HEK293 (cell line): ENCODE results near the gene SH3RF3.

ENCODE experiments used
- CTCF ChIA-PET: fragments of 350-600 bp; formaldehyde crosslinking; extraction: SDS; loops from one replicate; lab custom pipeline; 2021; ENCODE audit warnings: antibody characterized with exemption; lab: Yijun Ruan, JAX
- POLR2A ChIA-PET: fragments of 300-600 bp; formaldehyde crosslinking; extraction: SDS; loops from one replicate; lab custom pipeline; 2020; ENCODE audit warnings: antibody characterized with exemption, inconsistent platforms; lab: Yijun Ruan, JAX
- H3K27ac ChIP-seq: fragments of 200-500 bp; sonication (Bioruptor generic); 2 replicates; pipeline ENCODE4 v1.5.1; 2014; ENCODE audit warnings: low read depth, low read length, control low read depth, inconsistent platforms; ENCODE audit errors: extremely low read depth
- H3K36me3 ChIP-seq, 2 experiments: fragments of 200-500 bp in 1 of 2; sonication (Bioruptor generic) in 1 of 2; 1 replicate in 1 of 2; 2 replicates in 1 of 2; pipeline ENCODE4 v1.5.1; 2014 to 2017; ENCODE audit warnings: inconsistent platforms in 2 of 2, low read length in 2 of 2; ENCODE audit not compliant: control insufficient read depth in 2 of 2, insufficient read depth in 1 of 2
- H3K4me1 ChIP-seq: fragments of 200-500 bp; sonication (Bioruptor generic); 2 replicates; pipeline ENCODE4 v1.5.1; 2014; ENCODE audit warnings: mild to moderate bottlenecking, low read length, inconsistent platforms; ENCODE audit not compliant: control insufficient read depth, insufficient read depth
- H3K4me3 ChIP-seq: 2 replicates; pipeline ENCODE4 v1.5.1; 2011; ENCODE audit warnings: low read depth, mild to moderate bottlenecking, control low read depth, low read length, moderate library complexity
- H3K9me3 ChIP-seq: fragments of 200-500 bp; sonication (Bioruptor generic); 2 replicates; pipeline ENCODE4 v1.5.1; 2014; ENCODE audit warnings: low read depth, low read length, inconsistent platforms; ENCODE audit not compliant: control insufficient read depth, insufficient read depth
- GFI1B ChIP-seq: fragments of 450-650 bp; formaldehyde crosslinking; IDR thresholded peaks from 2 replicates; pipeline ENCODE4 v1.5.1; 2016; ENCODE audit warnings: missing biosample characterization, missing genetic modification characterization
- KLF9 ChIP-seq: fragments of 450-650 bp; formaldehyde crosslinking; IDR thresholded peaks from 2 replicates; pipeline ENCODE4 v1.5.1; 2016; ENCODE audit warnings: missing biosample characterization, missing genetic modification characterization, low read depth
- ZBTB21 ChIP-seq: fragments of 450-650 bp; formaldehyde crosslinking; IDR thresholded peaks from 2 replicates; pipeline ENCODE4 v1.5.1; 2017; ENCODE audit warnings: missing biosample characterization, missing genetic modification characterization
- ZFP37 ChIP-seq: fragments of 450-650 bp; formaldehyde crosslinking; IDR thresholded peaks from 2 replicates; pipeline ENCODE4 v1.5.1; 2016; ENCODE audit warnings: missing biosample characterization, missing genetic modification characterization
- ZFP69B ChIP-seq: fragments of 450-650 bp; formaldehyde crosslinking; IDR thresholded peaks from 2 replicates; pipeline ENCODE4 v1.5.1; 2016; ENCODE audit warnings: missing biosample characterization, missing genetic modification characterization
- ZNF140 ChIP-seq: fragments of 450-650 bp; formaldehyde crosslinking; IDR thresholded peaks from 2 replicates; pipeline ENCODE4 v1.5.1; 2016; ENCODE audit warnings: missing biosample characterization, missing genetic modification characterization
- ZNF175 ChIP-seq: fragments of 450-650 bp; formaldehyde crosslinking; IDR thresholded peaks from 2 replicates; pipeline ENCODE4 v1.5.1; 2016; ENCODE audit warnings: missing biosample characterization, missing genetic modification characterization
- ZNF23 ChIP-seq: fragments of 450-650 bp; formaldehyde crosslinking; IDR thresholded peaks from 2 replicates; pipeline ENCODE4 v1.5.1; 2016; ENCODE audit warnings: missing biosample characterization, missing genetic modification characterization, borderline replicate concordance
- ZNF239 ChIP-seq: fragments of 450-650 bp; formaldehyde crosslinking; IDR thresholded peaks from 2 replicates; pipeline ENCODE4 v1.5.1; 2016; ENCODE audit warnings: missing biosample characterization, missing genetic modification characterization
- ZNF248 ChIP-seq: fragments of 450-650 bp; formaldehyde crosslinking; IDR thresholded peaks from 2 replicates; pipeline ENCODE4 v1.5.1; 2017; ENCODE audit warnings: missing biosample characterization, missing genetic modification characterization
- ZNF292 ChIP-seq: fragments of 450-650 bp; formaldehyde crosslinking; IDR thresholded peaks from 2 replicates; pipeline ENCODE4 v1.5.1; 2016; ENCODE audit warnings: low read depth, missing biosample characterization, missing genetic modification characterization, borderline replicate concordance
- ZNF350 ChIP-seq: fragments of 450-650 bp; formaldehyde crosslinking; IDR thresholded peaks from 2 replicates; pipeline ENCODE4 v1.5.0; 2017; ENCODE audit warnings: missing biosample characterization, mild to moderate bottlenecking, missing genetic modification characterization
- TF ChIP-seq, protein P1 (sequence below): fragments of 450-650 bp; formaldehyde crosslinking; IDR thresholded peaks from 2 replicates; pipeline ENCODE4 v1.5.1; 2017; ENCODE audit warnings: missing biosample characterization, missing genetic modification characterization
- TF ChIP-seq, protein P2 (sequence below): fragments of 450-650 bp; formaldehyde crosslinking; IDR thresholded peaks from 2 replicates; pipeline ENCODE4 v1.5.1; 2016; ENCODE audit warnings: missing biosample characterization, missing genetic modification characterization
- TF ChIP-seq, protein P3 (sequence below): fragments of 450-650 bp; formaldehyde crosslinking; IDR thresholded peaks from 2 replicates; pipeline ENCODE4 v1.5.1; 2016; ENCODE audit warnings: missing biosample characterization, missing genetic modification characterization, low read depth
- TF ChIP-seq, protein P4 (sequence below): fragments of 450-650 bp; formaldehyde crosslinking; IDR thresholded peaks from 2 replicates; pipeline ENCODE4 v1.5.1; 2017; ENCODE audit warnings: missing biosample characterization, missing genetic modification characterization

Gene SH3RF3

DNA sequence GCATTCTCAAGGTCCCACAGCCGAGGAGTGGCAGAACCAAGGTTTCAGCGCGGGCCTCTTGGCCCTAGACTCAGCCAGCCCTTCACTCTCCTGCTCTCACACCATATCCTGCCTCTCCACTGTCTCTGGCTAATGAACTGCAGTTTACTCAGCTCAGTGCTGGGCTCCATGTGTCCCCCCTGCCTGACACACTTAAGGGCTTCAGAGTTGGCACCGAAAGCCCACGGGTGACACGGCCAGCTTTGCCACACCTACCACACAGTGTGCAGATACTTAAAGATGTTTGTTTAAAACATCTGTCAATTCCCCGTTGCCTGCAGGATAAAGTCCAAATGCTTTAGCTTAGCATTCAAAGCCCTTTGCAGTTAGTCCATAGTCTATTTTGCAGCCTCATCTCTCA is 243.6 kb downstream of the SH3RF3 start (continued):
- TF ChIP-seq, protein P1, sequence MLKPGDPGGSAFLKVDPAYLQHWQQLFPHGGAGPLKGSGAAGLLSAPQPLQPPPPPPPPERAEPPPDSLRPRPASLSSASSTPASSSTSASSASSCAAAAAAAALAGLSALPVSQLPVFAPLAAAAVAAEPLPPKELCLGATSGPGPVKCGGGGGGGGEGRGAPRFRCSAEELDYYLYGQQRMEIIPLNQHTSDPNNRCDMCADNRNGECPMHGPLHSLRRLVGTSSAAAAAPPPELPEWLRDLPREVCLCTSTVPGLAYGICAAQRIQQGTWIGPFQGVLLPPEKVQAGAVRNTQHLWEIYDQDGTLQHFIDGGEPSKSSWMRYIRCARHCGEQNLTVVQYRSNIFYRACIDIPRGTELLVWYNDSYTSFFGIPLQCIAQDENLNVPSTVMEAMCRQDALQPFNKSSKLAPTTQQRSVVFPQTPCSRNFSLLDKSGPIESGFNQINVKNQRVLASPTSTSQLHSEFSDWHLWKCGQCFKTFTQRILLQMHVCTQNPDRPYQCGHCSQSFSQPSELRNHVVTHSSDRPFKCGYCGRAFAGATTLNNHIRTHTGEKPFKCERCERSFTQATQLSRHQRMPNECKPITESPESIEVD: no peak
- TF ChIP-seq ZNF248 (no peak), ZFP37 (tag by site-specific recombination) (no peak), ZFP69B (tag by site-specific recombination) (no peak), ZBTB21 (no peak), ZNF350 (no peak)
- TF ChIP-seq, protein P2, sequence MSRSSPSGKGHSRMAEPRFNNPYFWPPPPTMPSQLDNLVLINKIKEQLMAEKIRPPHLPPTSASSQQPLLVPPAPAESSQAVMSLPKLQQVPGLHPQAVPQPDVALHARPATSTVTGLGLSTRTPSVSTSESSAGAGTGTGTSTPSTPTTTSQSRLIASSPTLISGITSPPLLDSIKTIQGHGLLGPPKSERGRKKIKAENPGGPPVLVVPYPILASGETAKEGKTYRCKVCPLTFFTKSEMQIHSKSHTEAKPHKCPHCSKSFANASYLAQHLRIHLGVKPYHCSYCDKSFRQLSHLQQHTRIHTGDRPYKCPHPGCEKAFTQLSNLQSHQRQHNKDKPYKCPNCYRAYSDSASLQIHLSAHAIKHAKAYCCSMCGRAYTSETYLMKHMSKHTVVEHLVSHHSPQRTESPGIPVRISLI: no peak
- TF ChIP-seq, protein P3, sequence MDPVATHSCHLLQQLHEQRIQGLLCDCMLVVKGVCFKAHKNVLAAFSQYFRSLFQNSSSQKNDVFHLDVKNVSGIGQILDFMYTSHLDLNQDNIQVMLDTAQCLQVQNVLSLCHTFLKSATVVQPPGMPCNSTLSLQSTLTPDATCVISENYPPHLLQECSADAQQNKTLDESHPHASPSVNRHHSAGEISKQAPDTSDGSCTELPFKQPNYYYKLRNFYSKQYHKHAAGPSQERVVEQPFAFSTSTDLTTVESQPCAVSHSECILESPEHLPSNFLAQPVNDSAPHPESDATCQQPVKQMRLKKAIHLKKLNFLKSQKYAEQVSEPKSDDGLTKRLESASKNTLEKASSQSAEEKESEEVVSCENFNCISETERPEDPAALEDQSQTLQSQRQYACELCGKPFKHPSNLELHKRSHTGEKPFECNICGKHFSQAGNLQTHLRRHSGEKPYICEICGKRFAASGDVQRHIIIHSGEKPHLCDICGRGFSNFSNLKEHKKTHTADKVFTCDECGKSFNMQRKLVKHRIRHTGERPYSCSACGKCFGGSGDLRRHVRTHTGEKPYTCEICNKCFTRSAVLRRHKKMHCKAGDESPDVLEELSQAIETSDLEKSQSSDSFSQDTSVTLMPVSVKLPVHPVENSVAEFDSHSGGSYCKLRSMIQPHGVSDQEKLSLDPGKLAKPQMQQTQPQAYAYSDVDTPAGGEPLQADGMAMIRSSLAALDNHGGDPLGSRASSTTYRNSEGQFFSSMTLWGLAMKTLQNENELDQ (tag by site-specific recombination): no peak

DNA sequence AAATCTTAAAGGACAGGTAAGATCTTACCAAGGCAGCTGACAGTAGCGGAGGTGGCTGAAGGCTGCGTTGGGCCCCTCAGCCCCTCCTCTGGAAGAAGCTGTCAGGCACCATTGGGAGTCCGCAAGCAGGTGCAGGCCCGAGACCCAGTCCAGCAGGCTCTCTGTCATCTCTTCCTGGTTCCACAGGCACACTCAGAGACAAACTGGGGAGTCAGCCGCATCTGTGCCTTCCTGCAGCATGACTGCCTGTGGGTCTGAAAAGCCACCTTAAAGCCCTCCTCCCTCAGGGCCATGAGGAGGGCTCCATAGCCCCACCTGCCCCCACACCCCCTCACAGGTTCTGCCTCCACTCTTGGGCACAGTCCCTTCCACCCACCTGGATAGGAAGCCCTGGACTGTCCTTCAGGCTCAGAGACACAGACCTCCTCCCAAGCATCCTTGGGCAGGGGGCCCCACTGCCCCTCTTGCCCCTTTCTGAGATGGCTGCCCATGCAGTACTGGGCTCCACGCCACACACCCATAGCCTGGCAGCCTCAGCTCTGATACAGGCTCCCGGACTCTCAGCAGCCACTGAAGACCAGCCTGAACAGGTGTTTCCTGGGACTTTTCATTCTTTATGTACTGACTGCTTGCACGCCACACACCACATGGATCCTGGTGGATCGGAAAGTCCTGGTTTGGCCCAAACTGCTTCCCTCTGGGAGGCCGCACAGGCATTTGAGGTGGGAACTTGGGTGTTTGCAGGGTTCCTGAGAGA is 245.0 kb downstream of the SH3RF3 start:
- Histone ChIP-seq H3K4me1 (no peaks in the 10 kb centered on the region), H3K36me3 (peaks cover 0 to 13% of the 10 kb centered on the region in 2 experiments; a peak in 1 of 3 replicates), H3K4me3 (no peak overlapping the region), H3K9me3 (no peaks in the 10 kb centered on the region), H3K27ac (no peak overlapping the region)
- ChIA-PET POLR2A (no interaction called here), CTCF (interaction anchor here (0.6 to 0.7 kb wide), 2 partner anchors 9 to 1428 kb away, joined by 3 read pairs; no protein-coding TSS in a partner anchor)
- TF ChIP-seq ZNF239 (tag by site-specific recombination): no peak

DNA sequence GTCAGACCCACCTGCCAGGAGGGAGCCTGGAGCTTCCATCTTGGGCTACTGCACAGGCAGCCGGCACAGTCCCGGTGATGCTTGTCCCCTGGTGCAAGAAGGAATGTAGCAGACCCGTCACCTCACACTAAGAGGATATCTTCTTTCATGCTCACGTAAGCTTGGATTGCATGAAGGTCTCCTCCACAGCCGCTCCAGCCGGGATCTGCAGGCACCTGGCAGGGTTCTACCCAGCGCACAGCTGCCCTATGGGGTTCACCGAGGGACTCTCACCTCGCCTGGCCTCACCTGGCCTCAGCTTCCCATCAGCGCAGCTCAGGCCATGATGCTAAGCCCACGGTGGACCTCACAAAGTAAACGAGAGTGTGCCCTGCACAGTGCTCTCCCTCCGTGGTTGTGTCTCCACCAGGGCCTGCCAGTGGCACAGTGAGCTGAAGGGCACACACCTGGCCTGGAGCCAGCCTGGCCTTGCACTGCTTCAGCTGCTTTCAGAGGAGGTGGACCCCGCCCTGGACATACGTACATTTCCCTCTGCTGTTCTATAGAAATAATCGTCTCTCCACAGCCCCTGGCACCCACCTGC is 245.6 kb downstream of the SH3RF3 start:
- CTCF ChIA-PET: interaction anchor here (0.7 kb wide), 1 partner anchor 8 kb away, joined by 3 read pairs; no protein-coding TSS in a partner anchor
- Histone ChIP-seq H3K9me3 (no peaks in the 10 kb centered on the region), H3K27ac (no peak overlapping the region), H3K4me1 (no peaks in the 10 kb centered on the region), H3K36me3 (peaks cover 0 to 13% of the 10 kb centered on the region in 2 experiments; a peak in 1 of 3 replicates), H3K4me3 (no peak overlapping the region)
- POLR2A ChIA-PET: no interaction called here
- TF ChIP-seq KLF9 (tag by site-specific recombination) (no peak), GFI1B (tag by site-specific recombination) (no peak), ZNF140 (tag by site-specific recombination) (no peak), ZNF292 (tag by site-specific recombination) (no peak), ZNF175 (tag by site-specific recombination) (no peak), ZNF23 (tag by site-specific recombination) (no peak)
- TF ChIP-seq, protein P3 (tag by site-specific recombination): no peak
- TF ChIP-seq, protein P4, sequence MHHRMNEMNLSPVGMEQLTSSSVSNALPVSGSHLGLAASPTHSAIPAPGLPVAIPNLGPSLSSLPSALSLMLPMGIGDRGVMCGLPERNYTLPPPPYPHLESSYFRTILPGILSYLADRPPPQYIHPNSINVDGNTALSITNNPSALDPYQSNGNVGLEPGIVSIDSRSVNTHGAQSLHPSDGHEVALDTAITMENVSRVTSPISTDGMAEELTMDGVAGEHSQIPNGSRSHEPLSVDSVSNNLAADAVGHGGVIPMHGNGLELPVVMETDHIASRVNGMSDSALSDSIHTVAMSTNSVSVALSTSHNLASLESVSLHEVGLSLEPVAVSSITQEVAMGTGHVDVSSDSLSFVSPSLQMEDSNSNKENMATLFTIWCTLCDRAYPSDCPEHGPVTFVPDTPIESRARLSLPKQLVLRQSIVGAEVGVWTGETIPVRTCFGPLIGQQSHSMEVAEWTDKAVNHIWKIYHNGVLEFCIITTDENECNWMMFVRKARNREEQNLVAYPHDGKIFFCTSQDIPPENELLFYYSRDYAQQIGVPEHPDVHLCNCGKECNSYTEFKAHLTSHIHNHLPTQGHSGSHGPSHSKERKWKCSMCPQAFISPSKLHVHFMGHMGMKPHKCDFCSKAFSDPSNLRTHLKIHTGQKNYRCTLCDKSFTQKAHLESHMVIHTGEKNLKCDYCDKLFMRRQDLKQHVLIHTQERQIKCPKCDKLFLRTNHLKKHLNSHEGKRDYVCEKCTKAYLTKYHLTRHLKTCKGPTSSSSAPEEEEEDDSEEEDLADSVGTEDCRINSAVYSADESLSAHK (tag by site-specific recombination): no peak
- TF ChIP-seq, protein P2: no peak
